GM18867 (cell line): ENCODE results near the gene ABCC1.
"Not testable (repeated sequence)": the region's sequence is repeated elsewhere in the genome, so short reads cannot be mapped to it uniquely, and the experiment has no call there.

Source experiments
- ATAC-seq: cut with Tn5 transposase; IDR thresholded peaks from one replicate; pipeline ENCODE4 v1.9.1; 2021; ENCODE audit warnings: mild to moderate bottlenecking, moderate library complexity; ENCODE audit not compliant: unreplicated experiment

Gene ABCC1

DNA sequence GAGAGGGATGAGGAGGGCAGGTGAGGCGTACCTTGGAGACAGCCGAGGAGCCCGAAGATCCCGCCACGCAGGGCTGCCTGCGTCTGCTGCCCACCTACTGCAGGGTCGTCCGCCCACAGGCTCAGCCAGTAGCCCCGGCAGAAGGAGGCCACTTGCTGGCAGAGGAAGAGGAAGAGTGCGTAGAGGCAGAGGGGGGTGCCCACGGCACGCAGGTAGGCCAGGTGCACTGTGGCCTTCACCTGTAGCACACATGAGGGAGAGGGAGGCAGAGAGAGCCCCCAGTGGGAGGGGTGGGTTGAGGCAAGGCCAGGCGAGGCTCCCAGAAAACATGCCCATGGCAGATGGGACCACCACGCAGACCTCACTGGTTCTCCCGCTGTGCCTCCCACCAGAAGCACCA lies 220.2 kb downstream of the ABCC1 start:
- ATAC-seq = no peak

DNA sequence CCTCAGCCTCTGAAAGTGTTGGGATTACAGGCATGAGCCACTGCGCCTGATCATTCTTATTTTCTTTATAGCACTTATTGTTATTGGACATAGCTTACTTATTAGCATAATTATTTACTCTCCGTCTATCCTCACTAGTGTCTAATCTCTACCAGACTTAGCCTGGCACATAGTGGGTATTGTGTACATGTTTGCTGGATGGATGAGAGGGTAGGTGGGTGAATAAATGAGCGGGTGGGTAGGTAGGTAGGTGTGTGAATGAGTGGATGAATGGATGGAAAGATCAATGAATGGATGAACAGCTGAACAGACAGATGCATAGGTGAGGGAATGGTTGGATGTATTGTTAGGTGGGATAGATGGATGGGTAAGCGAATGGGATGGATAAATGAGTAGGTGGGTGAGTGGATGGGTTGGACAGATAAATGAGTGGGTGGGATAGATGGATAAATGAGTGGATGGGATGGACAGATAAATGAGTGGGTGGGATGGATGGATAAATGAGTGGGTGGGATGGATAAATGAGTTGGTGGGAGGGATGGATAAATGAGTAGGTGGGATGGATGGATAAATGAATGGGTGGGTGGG lies 222.0 kb downstream of the ABCC1 start:
- no peak for ATAC-seq

- ATAC-seq = no peak
These were observed 223.6 kb downstream of the ABCC1 start for GRCh38 chr16:16172991-16173390.

DNA sequence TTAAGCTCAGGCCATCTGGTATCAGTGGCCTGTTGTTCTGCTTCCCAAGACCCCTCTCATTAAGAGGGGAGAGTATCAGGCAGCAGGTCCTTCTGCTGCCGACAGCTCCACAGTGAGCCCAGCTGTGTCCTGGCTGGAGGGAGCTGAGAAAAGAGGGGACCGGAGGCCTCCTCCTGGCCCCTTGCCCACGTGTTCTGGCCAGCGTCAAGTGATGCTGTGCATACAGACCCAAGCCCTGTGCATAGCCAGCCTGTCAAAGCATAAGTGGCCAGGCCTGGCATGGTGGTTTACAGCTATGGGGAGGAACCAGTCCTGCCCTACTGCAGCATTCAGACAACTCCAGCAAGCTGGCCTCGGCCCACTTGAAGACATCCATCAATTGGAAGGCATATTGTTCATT lies 225.9 kb downstream of the ABCC1 start:
- ATAC-seq = no peak

DNA sequence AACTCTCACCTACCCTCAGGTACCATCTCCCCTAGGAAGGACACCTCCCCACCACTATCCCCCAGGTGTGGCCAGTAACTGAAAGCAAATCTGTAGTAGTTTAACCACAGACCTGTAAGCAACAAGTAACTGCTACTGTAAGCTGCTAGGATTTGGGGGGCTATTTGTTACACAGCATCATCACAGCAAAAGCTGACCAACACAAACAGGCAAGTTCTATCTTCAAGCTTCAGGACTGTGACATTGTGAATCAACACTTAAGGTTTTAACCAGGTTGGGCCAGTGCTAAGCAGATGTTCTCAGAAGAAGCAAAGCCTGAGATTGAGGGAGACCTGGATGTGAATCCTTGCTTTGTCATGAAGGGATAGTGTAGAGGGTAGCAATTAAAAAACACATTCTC lies 226.9 kb downstream of the ABCC1 start:
- ATAC-seq = no peak

- ATAC-seq = no peak
These were observed 229.2 kb downstream of the ABCC1 start for GRCh38 chr16:16178455-16179162.

- not testable (repeated sequence) for ATAC-seq
These were observed 232.3 kb downstream of the ABCC1 start for GRCh38 chr16:16181748-16182147.

DNA sequence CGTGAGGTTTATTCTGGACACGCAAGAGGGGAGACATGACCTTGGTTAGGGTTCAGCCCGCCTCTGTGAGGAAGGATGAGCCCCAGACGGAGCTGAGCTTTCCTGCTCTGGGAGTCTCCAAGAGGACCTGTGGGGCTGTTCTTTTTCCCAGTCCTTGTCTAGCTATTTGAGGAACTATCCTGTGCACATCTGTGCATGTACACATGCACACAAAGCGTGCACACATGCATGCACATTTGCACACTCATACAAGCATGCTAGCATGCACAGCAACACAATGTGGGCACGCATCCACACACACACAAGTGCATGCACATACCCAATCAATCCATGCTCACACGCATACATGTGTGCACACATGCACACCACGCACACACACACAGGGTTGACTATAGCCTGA lies 233.5 kb downstream of the ABCC1 start:
- no peak for ATAC-seq

DNA sequence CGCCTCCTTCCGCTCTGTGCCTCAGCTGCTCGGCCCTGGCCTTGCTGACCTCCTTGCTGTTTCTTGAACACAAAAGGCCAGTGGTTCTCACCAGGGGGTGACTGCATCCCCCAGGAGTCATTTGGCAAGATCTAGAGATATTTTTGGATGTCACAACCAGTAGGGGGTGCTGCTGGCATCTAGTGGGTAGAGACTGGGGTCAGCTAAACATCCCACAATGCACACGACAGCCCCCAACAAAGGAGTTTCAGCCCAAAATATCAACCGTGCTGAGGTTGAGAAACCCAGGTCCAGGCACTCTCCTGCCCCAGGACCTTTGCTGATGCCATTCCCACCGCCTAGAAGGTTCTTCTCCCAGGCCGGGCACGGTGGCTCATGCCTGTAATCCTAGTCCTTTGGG lies 234.1 kb downstream of the ABCC1 start:
- ATAC-seq = no peak

- no peak for ATAC-seq
These were observed 235.2 kb downstream of the ABCC1 start for GRCh38 chr16:16184594-16184993.

DNA sequence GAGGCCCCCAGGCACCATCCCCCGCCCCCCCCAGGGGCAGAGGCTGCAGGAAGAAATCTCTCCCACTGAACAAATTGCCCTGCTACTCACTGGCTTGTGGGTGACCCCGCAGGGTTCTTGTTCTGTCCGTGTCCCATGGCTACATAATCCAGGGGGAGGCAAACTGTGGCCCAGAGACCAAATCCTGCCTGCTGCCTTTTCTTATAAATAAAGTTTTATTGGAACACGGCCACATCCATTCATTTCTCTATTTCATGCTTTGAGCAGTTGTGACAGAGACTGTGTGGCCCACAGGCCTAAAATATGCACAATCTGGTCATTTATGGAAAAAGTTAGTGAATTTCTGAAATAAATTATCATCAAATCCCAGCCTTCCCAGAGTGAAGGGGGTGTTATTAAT lies 235.7 kb downstream of the ABCC1 start:
- ATAC-seq = no peak

DNA sequence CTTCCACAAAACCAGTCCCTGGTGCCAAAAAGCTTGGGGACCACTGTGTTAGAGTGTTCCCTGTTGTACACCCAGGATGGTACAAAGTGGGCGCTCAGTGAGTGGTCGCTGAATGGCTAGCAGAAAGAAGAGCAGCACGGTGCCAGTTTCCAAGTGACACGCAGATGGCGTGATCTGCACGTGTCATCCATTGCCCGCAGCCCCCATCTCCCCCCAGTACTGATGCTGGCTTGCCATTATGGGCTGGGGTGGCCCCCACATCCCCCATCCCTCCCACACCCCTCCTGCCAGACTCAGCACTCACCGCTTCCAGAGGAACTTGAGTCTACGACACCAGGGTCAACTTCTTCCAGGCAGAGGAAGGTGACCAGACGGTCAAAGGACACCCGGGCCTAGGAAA lies 237.4 kb downstream of the ABCC1 start:
- ATAC-seq = no peak

DNA sequence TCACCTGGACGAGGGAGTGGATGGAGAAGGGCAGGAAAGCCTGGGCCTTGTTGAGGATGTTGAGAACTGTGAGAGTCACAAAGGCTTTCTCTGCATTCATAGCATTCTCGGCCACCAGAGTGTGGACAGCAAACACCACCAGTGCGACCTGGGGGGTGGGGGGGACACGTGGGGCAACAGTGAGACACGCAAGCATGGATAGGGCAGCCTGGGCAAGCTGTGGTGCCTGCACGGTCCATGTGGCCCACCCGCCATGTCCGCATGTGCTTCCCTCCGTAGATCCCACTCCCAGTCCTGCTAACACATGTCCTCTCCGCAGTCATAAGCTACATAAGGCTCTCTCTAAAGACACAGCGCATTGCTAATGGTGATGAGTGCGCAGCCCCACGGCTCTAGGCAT lies 239.4 kb downstream of the ABCC1 start:
- no peak for ATAC-seq

DNA sequence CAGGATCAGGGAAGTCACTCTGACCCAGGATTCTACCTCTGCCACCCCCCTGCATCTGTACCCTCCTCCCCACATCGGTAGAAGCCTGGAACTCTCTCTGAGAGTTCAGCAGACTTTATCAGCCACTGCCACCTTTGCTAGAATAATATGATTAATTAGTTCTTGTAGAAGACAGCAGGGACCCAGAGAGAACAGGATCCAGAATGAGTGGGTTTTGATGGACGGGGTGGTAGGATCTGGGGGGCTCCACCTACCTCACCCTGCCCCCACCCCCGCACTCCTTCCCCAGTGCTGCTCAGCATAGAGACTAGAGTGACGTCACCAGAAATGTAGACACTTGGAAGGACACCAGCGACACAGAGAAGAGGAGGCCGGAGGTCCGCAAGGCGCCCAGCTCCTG lies 240.4 kb downstream of the ABCC1 start:
- no peak for ATAC-seq

DNA sequence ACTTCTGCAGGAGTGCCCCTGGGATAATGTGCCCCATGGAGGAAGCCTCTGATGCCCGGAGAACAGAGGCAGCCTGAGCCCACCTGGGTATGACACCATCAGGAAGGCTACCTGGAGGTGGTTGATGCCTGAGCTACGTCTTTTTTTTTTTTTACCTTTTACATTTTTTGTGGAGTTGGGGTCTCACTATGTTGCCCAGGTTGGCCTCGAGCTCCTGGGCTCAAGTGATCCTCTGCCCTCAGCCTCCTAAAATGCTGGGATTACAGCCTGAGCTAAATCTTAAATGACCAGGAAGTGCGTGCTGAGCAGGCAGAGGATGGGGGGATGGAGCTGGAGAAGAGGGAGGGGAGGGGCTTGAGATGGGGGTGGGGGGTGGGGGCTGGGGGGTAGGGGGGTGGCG lies 241.1 kb downstream of the ABCC1 start:
- no peak for ATAC-seq

DNA sequence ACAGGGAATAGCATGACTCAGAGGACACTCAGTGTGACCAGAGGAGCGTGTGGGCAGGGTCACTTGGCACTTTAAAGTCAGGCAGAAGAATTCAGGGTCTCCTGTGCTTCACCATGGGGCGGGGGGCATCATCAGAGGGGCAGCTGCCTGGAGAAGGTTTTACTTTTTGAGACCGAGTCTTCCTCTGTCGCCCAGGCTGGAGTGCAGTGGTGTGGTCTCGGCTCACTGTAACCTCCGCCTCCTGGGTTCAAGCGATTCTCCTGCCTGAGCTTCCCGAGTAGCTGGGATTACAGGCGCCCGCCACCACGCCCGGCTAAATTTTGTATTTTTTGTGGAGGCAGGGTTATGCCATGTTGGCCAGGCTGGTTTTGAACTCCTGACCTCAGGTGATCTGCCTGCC lies 241.6 kb downstream of the ABCC1 start:
- not testable (repeated sequence) for ATAC-seq

DNA sequence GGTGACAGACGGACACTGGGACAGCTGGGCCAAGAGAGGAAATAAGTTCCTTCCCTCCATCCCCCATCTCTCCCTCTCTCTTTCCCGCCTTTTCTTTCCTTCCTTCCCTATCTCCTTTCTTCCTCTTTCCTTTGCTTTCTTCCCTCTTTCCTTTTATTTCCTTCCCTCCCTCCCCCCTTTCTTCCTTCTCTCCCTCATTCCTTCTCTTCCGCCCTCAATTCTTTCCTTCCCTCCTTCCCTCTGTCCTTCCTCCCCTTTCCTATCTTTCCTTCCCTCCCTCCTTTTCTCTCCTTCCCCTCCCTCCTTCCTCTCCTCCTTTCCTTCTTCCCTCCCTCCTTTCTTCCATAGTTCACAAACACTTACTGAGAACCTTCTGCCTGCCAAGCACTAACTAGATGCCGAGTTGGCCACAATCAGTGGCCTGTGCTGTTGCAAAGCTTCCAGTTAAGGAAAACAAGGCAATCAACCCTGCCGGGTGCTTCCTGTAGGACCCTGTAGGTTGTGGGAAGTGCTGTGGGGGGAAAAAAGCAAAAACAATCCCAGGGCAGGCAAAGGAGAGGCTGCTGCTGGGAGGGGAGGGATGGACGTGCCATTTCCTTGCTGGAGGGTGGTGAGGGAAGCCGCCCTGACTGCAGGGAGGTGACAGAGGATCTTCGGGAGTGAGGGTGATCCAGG lies 242.2 kb downstream of the ABCC1 start:
- ATAC-seq = no peak
